Endothelial cell of umbilical vein (primary cell): ENCODE data around the gene IFI6. TPM values are rescaled to one million over a fixed set of nuclear protein-coding genes. Genes with fewer than 3 reads are reported as not detected.
A peak's percentile ranks its signal among the peaks of the same experiment; 100 is the strongest.
"Not testable (repeated sequence)": the region's sequence is repeated elsewhere in the genome, so short reads cannot be mapped to it uniquely, and the experiment has no call there.

Experiments
- BruUV-seq: library from RNA; stranded (reverse); fragments of 400-500 nt; replicated peaks from 2 replicates; lab custom pipeline; 2021; lab: Mats Ljungman, UMichigan
- CTCF ChIA-PET: fragments of 300-600, 350-600 bp; sonication (Branson Sonifier 250); formaldehyde crosslinking; loops from one replicate; lab custom pipeline; 2021; ENCODE audit warnings: antibody characterized with exemption, inconsistent platforms; lab: Charles Lee
- POLR2A ChIA-PET: fragments of 300-600, 350-600 bp; sonication (Branson Sonifier 250); formaldehyde crosslinking; loops from one replicate; lab custom pipeline; 2021; ENCODE audit warnings: antibody characterized with exemption, inconsistent platforms; lab: Charles Lee
- DNase-seq: peaks from one replicate; pipeline ENCODE4 v3.0.0-alpha.2; 2011; ENCODE audit warnings: low read depth, low spot score
- FAIRE-seq: peaks from 2 replicates; lab custom pipeline; 2011; peaks lifted over from hg19 to GRCh38; lab: Jason Lieb, UNC
- H2AFZ ChIP-seq: 2 replicates; pipeline ENCODE4 v1.6.0; 2012; ENCODE audit warnings: low read depth, low read length, control low read depth, inconsistent platforms
- H3K27ac ChIP-seq: 2 replicates; pipeline ENCODE4 v1.5.1; 2011; ENCODE audit warnings: low read depth, mild to moderate bottlenecking, control low read depth, low read length, moderate library complexity; ENCODE audit not compliant: insufficient read depth
- H3K27me3 ChIP-seq, 2 experiments: 2 replicates each; pipeline versions ENCODE4 v1.6.0 to v1.6.1; 2011; ENCODE audit warnings: low read length in 2 of 2, mixed read lengths in 1 of 2; ENCODE audit not compliant: control insufficient read depth in 2 of 2, insufficient read depth in 2 of 2
- H3K36me3 ChIP-seq, 2 experiments: 2 replicates in 1 of 2; 3 replicates in 1 of 2; pipeline ENCODE4 v1.5.1; 2011; ENCODE audit warnings: low read length in 2 of 2, mild to moderate bottlenecking in 1 of 2, moderate library complexity in 1 of 2; ENCODE audit not compliant: control insufficient read depth in 2 of 2, insufficient read depth in 2 of 2; ENCODE audit errors: extremely low read depth in 1 of 2
- H3K4me1 ChIP-seq: 3 replicates; pipeline ENCODE4 v1.5.1; 2011; ENCODE audit warnings: mild to moderate bottlenecking, low read length; ENCODE audit not compliant: control insufficient read depth, insufficient read depth; ENCODE audit errors: extremely low read depth
- H3K4me2 ChIP-seq: 2 replicates; pipeline ENCODE4 v1.6.1; 2011; ENCODE audit warnings: low read length, control low read depth, mixed read lengths; ENCODE audit not compliant: insufficient read depth
- H3K4me3 ChIP-seq, 3 experiments: fragments of 200-600 bp in 1 of 3; sonication (generic), shearing (Covaris generic) in 1 of 3; replicated peaks in 1 of 3; 2 replicates each; pipeline ENCODE4 v1.5.1; 2011 to 2016; ENCODE audit warnings: control low read depth in 3 of 3, low read length in 3 of 3, mild to moderate bottlenecking in 2 of 3, inconsistent platforms in 1 of 3, low read depth in 1 of 3, moderate library complexity in 1 of 3; ENCODE audit not compliant: insufficient read depth in 1 of 3
- H3K79me2 ChIP-seq: 2 replicates; pipeline ENCODE4 v1.6.0; 2012; ENCODE audit warnings: low read length, inconsistent platforms; ENCODE audit not compliant: control insufficient read depth, insufficient read depth
- H3K9ac ChIP-seq: replicated peaks from 2 replicates; pipeline ENCODE3; 2011; ENCODE audit warnings: low read length, control low read depth; ENCODE audit not compliant: insufficient read depth; ENCODE audit errors: extremely low read depth
- H3K9me1 ChIP-seq: replicated peaks from 3 replicates; pipeline ENCODE4 v1.6.0; 2011; ENCODE audit warnings: mild to moderate bottlenecking, low read length; ENCODE audit not compliant: control insufficient read depth, insufficient read depth; ENCODE audit errors: extremely low read depth
- H3K9me3 ChIP-seq: replicated peaks from 2 replicates; pipeline ENCODE4 v1.5.1; 2012; ENCODE audit warnings: low read length, inconsistent platforms; ENCODE audit not compliant: control insufficient read depth, insufficient read depth
- H4K20me1 ChIP-seq: replicated peaks from 2 replicates; pipeline ENCODE3; 2011; ENCODE audit warnings: mild to moderate bottlenecking, low read length; ENCODE audit not compliant: control insufficient read depth, insufficient read depth; ENCODE audit errors: extremely low read depth
- EZH2 ChIP-seq: IDR thresholded peaks from 2 replicates; pipeline ENCODE4 v1.6.1; 2012; ENCODE audit warnings: borderline replicate concordance, low read depth, mild to moderate bottlenecking, moderate library complexity, low read length, inconsistent platforms; ENCODE audit not compliant: severe bottlenecking
- FOS ChIP-seq: IDR thresholded peaks from 2 replicates; pipeline ENCODE4 v1.6.1; 2011; ENCODE audit warnings: mild to moderate bottlenecking, low read length, moderate library complexity, borderline replicate concordance; ENCODE audit not compliant: insufficient read depth
- MYC ChIP-seq: IDR thresholded peaks from one replicate; pipeline ENCODE4 v1.6.1; 2011; ENCODE audit warnings: mild to moderate bottlenecking, low read depth, low read length
- POLR2A ChIP-seq: IDR thresholded peaks from 2 replicates; pipeline ENCODE4 v1.6.1; 2012; ENCODE audit warnings: low read depth, mild to moderate bottlenecking, control low read depth, low read length
- dilution Hi-C: fragments of 300-500 bp; cut with MboI; formaldehyde crosslinking; loops from one replicate; pipeline ENCODE4 v1.15.0; 2019; ENCODE audit warnings: low sequenced_read_pairs; ENCODE audit not compliant: extremely low pct_ligation_motif_present
- intact Hi-C: fragments of 100-400 bp; cut with micrococcal nuclease; formaldehyde crosslinking; loops from one replicate; pipeline ENCODE4 v1.10.0; 2022
- polyA plus RNA-seq, 4 experiments: library from polyadenylated mRNA; depleted of rRNA in 3 of 4; stranded (reverse) in 3 of 4; unstranded in 1 of 4; fragments of >200 nt; gene quantifications; 2 replicates each; pipeline versions ENCODE4 v1.2.1 to v1.2.3, GENCODE V29; 2011 to 2012; ENCODE audit warnings: missing spikeins in 1 of 4
- total RNA-seq: library from RNA; stranded (reverse); gene quantifications from 2 replicates; pipeline ENCODE4 v1.2.3, GENCODE V29; 2021
- TF ChIP-seq, protein P1 (sequence below): IDR thresholded peaks from 2 replicates; pipeline ENCODE4 v1.6.1; 2011; ENCODE audit not compliant: insufficient read depth, insufficient read length

Gene IFI6
- total and polyA plus RNA-seq, 2 donors (not counting 3 experiments of a cell fraction or from before 2014, with no cell fraction given) = 28.4 to 47.9 TPM

DNA sequence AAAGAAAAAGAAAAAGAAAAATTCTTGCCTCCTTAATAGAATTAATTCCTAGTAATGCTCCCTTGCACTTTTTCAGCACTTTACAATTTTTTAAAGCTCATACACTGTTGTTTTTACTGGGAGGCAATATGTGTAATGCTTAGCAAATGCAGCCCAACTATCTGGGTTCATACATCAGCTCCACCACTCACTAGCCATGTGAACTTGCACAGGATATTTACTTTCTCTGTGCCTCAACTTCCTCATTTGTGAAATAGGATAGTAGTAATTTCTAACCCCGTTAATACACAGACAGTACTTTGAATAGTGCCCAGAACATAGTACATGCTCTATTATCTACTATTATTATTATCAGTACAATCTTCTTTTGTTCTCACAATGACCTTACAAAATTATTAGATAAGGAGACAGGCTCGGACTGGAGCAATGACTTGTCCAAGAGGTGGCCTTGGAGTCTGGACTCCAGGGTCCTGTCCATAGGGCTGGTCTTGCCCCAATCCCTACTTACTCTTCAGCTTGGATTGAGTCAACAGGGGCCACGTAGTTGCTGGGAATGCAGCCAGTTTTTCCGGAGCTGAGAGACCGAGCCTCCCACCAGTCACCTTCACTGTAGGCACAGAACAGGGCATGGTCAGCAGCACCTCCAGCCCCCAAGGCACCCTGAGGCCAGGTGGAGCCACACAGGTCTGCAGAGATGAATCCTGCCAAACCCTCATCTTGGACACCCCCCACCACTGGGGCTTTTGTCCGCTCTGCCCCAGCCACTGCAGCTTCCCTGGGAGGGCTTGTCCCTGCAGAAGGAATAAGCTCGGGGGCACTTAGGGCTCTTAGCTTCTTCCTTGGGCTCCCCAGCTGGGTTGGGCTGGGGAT lies 50.7 kb downstream of the IFI6 start:
- H3K79me2 ChIP-seq = no peaks in the 10 kb centered on the region
- no peak overlapping the region for H2AFZ ChIP-seq
- CTCF ChIA-PET = interaction anchor here (0.6 to 2.5 kb wide), 6 partner anchors 8 to 229 kb away, joined by 3 to 15 read pairs (median 4); no protein-coding TSS in a partner anchor
- TF ChIP-seq FOS (no peak), POLR2A (no peak), MYC (no peak), EZH2 (no peak)
- TF ChIP-seq, protein P1, sequence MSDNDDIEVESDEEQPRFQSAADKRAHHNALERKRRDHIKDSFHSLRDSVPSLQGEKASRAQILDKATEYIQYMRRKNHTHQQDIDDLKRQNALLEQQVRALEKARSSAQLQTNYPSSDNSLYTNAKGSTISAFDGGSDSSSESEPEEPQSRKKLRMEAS = no peak
- peaks cover 11% of the 10 kb centered on the region for H3K4me1 ChIP-seq
- FAIRE-seq = peak; percentile 58
- POLR2A ChIA-PET = interaction anchor here (0.6 kb wide), 1 partner anchor 45 kb away, joined by 7 read pairs; no protein-coding TSS in a partner anchor
- H3K27me3 ChIP-seq = no peaks in the 10 kb centered on the region
- BruUV-seq = no TSS peak
- H3K9ac ChIP-seq = no peak overlapping the region
- no peaks in the 10 kb centered on the region for H4K20me1 ChIP-seq
- intact Hi-C loops (no loop called here), dilution Hi-C loops (no loop called here)
- H3K4me2 ChIP-seq = no peak overlapping the region
- no peaks in the 10 kb centered on the region for H3K9me3 ChIP-seq
- H3K9me1 ChIP-seq = no peaks in the 10 kb centered on the region
- peak; percentile 49 for DNase-seq
- H3K4me3 ChIP-seq = no peak overlapping the region
- H3K27ac ChIP-seq = no peak overlapping the region
- no peaks in the 10 kb centered on the region for H3K36me3 ChIP-seq

DNA sequence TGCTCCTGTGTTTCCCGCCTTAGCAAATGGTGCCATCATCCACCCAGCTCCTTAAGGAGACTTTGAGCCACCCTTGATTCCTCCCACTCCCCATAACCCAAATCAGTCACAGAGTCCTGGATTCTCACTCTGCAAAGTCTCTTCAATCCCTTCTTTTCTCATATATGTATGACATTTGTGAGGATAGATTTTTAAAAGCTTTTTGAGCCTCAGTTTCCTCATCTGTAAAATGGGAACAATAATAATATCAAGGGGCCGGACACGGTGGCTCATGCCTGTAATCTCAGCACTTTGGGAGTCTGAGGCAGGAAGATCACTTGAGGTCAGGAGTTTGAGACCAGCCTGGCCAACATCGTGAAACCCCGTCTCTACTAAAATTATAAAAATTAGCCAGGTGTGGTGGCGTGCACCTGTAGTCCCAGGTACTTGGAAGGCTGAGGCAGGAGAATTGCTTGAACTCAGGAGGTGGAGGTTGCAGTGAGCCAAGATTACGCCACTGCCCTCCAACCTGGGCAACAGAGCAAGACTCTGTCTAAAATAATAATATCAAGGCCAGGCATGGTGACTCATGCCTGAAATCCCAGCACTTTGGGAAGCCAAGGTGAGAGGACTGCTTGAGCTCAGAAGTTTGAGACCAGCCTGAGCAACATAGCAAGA lies 52.1 kb downstream of the IFI6 start:
- BruUV-seq, H3K79me2 ChIP-seq, POLR2A ChIA-PET, DNase-seq, dilution Hi-C loops, H3K4me3 ChIP-seq, H3K4me2 ChIP-seq, H3K9me3 ChIP-seq, H3K9ac ChIP-seq, H3K36me3 ChIP-seq, intact Hi-C loops, H2AFZ ChIP-seq, H3K27ac ChIP-seq, H3K27me3 ChIP-seq, H4K20me1 ChIP-seq, H3K9me1 ChIP-seq, FAIRE-seq: not testable (repeated sequence)
- peaks cover 18% of the 10 kb centered on the region for H3K4me1 ChIP-seq
- CTCF ChIA-PET = interaction anchor here (0.7 to 2.5 kb wide), 3 partner anchors 43 to 49 kb away, joined by 3 to 15 read pairs (median 8); no protein-coding TSS in a partner anchor
